ENCODE measurements around the gene DOCK9.

DNA sequence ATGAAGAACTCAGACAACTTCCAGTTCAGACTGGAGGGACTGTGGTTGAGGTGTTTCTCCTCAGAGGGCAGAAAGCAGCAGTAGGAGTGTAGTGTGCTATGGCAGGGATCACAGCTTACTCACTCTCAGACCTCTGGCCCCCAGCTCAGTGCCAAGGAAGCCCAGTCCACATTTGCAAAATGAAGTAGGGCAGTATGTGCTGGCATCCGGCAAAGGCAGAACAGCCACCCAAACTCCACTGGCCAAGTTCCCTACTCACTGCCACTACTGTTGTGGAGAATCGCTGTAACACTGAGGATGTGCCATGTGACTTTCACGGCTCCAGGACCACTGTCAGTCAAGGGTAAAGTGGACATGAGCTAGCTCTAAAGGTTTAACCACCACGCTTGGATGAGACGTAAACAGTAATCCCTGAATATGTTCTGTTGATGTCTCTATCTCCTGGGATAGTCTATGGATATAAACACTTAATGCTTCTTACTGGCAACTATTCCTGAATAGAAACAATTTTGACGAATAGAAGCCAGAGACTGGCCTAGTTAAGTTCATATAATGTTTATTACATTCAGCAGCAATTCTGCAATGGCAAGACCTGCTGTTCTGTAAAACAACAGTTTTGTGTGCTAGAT is 158.4 kb downstream of the DOCK9 start:
- TF ChIP-seq, protein P1, sequence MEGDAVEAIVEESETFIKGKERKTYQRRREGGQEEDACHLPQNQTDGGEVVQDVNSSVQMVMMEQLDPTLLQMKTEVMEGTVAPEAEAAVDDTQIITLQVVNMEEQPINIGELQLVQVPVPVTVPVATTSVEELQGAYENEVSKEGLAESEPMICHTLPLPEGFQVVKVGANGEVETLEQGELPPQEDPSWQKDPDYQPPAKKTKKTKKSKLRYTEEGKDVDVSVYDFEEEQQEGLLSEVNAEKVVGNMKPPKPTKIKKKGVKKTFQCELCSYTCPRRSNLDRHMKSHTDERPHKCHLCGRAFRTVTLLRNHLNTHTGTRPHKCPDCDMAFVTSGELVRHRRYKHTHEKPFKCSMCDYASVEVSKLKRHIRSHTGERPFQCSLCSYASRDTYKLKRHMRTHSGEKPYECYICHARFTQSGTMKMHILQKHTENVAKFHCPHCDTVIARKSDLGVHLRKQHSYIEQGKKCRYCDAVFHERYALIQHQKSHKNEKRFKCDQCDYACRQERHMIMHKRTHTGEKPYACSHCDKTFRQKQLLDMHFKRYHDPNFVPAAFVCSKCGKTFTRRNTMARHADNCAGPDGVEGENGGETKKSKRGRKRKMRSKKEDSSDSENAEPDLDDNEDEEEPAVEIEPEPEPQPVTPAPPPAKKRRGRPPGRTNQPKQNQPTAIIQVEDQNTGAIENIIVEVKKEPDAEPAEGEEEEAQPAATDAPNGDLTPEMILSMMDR (IDR thresholded peaks at IDR 0.05): no peak
- no peak for TF ChIP-seq POLR2AphosphoS5 (IDR thresholded peaks at IDR 0.05; ENCODE audit: insufficient read depth in 1 of 2, low read depth in 1 of 2)
